Gastrocnemius medialis (tissue), 4 donors: ENCODE measurements around the gene NRM. TPM values are rescaled to one million over a fixed set of nuclear protein-coding genes. Genes with fewer than 3 reads are reported as not detected.
A peak's percentile ranks its signal among the peaks of the same experiment; 100 is the strongest.

ENCODE experiments used
- ATAC-seq, 2 donors: fragments of 150-250 bp; one replicate each; pipeline ENCODE4 v1.9.1; 2016
- DNase-seq, 2 donors: peaks; one replicate each; pipeline ENCODE4 v3.0.0-alpha.2; 2019
- H3K27ac ChIP-seq, 4 donors: fragments of 200-600 bp; sonication (generic); 1 replicate in 1 of 4; 2 replicates in 3 of 4; pipeline ENCODE4 v1.5.1; 2016 to 2018; ENCODE audit warnings: mild to moderate bottlenecking in 2 of 4, moderate library complexity in 1 of 4
- H3K27me3 ChIP-seq, 3 donors: fragments of 200-600 bp; sonication (generic) in 2 of 3; 1 replicate in 1 of 3; 2 replicates in 2 of 3; pipeline versions ENCODE4 v1.5.1 to v1.6.0; 2016 to 2019; ENCODE audit warnings: mild to moderate bottlenecking in 1 of 3, moderate library complexity in 1 of 3
- H3K36me3 ChIP-seq, 2 donors: fragments of 200-600 bp; sonication (generic) in 1 of 2; one replicate each; pipeline ENCODE4 v1.5.1; 2017 to 2018
- H3K4me1 ChIP-seq, 2 donors: fragments of 200-600 bp; sonication (generic) in 1 of 2; one replicate each; pipeline ENCODE4 v1.5.1; 2016 to 2017; ENCODE audit warnings: mild to moderate bottlenecking in 2 of 2
- H3K4me3 ChIP-seq, 4 donors: fragments of 200-600 bp; sonication (generic) in 3 of 4; 1 replicate in 1 of 4; 2 replicates in 3 of 4; pipeline ENCODE4 v1.5.1; 2016 to 2019; ENCODE audit warnings: mild to moderate bottlenecking in 2 of 4
- H3K9me3 ChIP-seq, 3 donors: fragments of 200-600 bp; sonication (generic) in 2 of 3; 1 replicate in 1 of 3; 2 replicates in 2 of 3; pipeline ENCODE4 v1.5.1; 2016 to 2019
- CTCF ChIP-seq, 5 experiments: fragments of 450-650 bp in 3 of 5; fragments of 200-600 bp in 2 of 5; sonication (generic) in 2 of 5; IDR thresholded peaks in 4 of 5; conservative IDR thresholded peaks in 1 of 5; 1 replicate in 4 of 5; 2 replicates in 1 of 5; pipeline ENCODE4 v1.5.1; 2016 to 2019; ENCODE audit warnings: antibody characterized with exemption in 5 of 5, mild to moderate bottlenecking in 3 of 5, moderate library complexity in 3 of 5
- POLR2A ChIP-seq, 2 donors: fragments of 450-650 bp; IDR thresholded peaks; one replicate each; pipeline ENCODE4 v1.6.1; 2017; ENCODE audit warnings: antibody characterized with exemption in 2 of 2, mild to moderate bottlenecking in 2 of 2, moderate library complexity in 2 of 2
- in situ Hi-C, 4 donors: fragments of 200-750 bp; cut with MboI; loops; one replicate each; pipeline versions ENCODE4 v1.15.0 to v1.8.0; 2017; ENCODE audit warnings: low sequenced_read_pairs in 4 of 4
- intact Hi-C: fragments of 100-400 bp; cut with DNase I; formaldehyde crosslinking; loops from one replicate; pipeline ENCODE4 v1.15.1; 2023; ENCODE audit warnings: low total_unique reads
- total RNA-seq, 4 donors: library from RNA; depleted of rRNA; stranded (reverse); fragments of >200 nt; gene quantifications; one replicate each; pipeline versions ENCODE4 v1.1.0 to v1.2.3, GENCODE V29; 2016

NRM gene
- total RNA-seq, 4 donors from 2014 or later = 0.32 to 2.0 (median 1.4) TPM

DNA sequence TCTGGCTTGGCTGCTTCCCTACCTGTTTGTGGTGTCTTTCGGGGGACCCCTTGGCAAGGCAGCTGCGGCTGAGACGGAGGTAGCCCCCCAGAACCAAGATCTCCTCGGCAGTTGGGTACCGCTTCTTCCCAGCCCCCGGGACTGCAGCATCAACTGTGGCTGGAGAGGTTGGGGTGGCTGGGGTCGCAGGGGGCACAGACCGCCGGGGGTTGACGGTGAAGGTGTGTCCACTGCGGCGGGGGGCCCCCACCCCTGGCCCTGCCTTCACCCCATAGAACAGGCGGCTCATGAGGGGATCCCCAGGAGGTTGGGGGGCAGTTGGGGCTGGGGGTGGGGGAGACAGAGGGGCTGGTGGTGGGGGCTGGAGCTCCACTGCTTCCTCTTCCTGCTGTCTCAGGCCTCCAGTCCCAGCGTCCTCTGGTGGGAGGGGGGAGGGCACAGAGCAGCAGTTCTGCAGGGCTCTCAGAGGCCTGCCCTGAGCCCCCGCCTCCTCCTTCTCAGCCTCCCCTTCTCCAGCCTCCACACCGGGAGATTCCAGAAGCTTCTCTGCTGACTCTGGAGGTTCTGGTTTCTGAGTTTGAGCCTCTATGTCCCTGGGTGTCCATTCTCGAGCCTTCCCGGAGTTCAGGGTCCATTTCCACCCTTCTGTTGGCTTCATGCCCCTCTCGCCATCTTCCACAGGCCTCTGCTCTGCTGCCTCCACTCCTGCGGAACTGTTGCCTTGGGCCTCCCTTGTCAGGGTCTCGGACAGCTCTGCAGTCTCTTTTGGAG, 6.2 kb downstream of the NRM start:
- ATAC-seq (no peak), DNase-seq (peak in 1 of 2 donors; percentile 44)
- intact Hi-C loops (loop anchor here (5.0 kb wide), 2 partner anchors 198 to 513 kb away; partner anchors contain the start of gene DDR1), in situ Hi-C loops (loop anchor here in 3 of 4 donors (5.0 to 10.0 kb wide), 2 partner anchors 38 to 140 kb away; partner anchors contain the start of gene TUBB (in 3 of the 3))
- peaks cover 35 to 36% of the 10 kb centered on the region in 2 donors for H3K4me1 ChIP-seq
- H3K9me3 ChIP-seq = no peaks in the 10 kb centered on the region
- H3K36me3 ChIP-seq = peaks cover 0 to 4% of the 10 kb centered on the region in 2 donors
- TF ChIP-seq POLR2A (IDR thresholded peaks at IDR 0.05) (no peak), CTCF (IDR thresholded peaks at IDR 0.05 in 4 of 5, conservative IDR thresholded peaks at IDR 0.05 in 1 of 5) (no peak)
- peak overlapping the region; percentile 67 to 97 (median 96) for H3K4me3 ChIP-seq
- H3K27me3 ChIP-seq = peaks cover 0 to 2% (median 0%) of the 10 kb centered on the region in 3 donors
- peak overlapping the region; percentile 93 to 99 (median 97) for H3K27ac ChIP-seq

GRCh38 chr6:30683980-30684338, 6.8 kb downstream of the NRM start:
- Histone ChIP-seq H3K4me1 (peaks cover 34 to 36% of the 10 kb centered on the region in 2 donors), H3K4me3 (peak overlapping the region; percentile 67 to 97 (median 96)), H3K9me3 (no peaks in the 10 kb centered on the region), H3K27ac (peak overlapping the region; percentile 93 to 99 (median 97)), H3K36me3 (peaks cover 0 to 4% of the 10 kb centered on the region in 2 donors), H3K27me3 (peaks cover 0 to 2% (median 0%) of the 10 kb centered on the region in 3 donors)
- no peak for DNase-seq
- in situ Hi-C loops (loop anchor here in 3 of 4 donors (5.0 to 10.0 kb wide), 2 partner anchors 38 to 141 kb away; partner anchors contain the start of gene TUBB (in 3 of the 3)), intact Hi-C loops (no loop called here)
- ATAC-seq = no peak
- TF ChIP-seq POLR2A (IDR thresholded peaks at IDR 0.05) (no peak), CTCF (IDR thresholded peaks at IDR 0.05 in 4 of 5, conservative IDR thresholded peaks at IDR 0.05 in 1 of 5) (no peak)

- no peak for TF ChIP-seq CTCF (IDR thresholded peaks at IDR 0.05 in 4 of 5, conservative IDR thresholded peaks at IDR 0.05 in 1 of 5)
- TF ChIP-seq POLR2A (IDR thresholded peaks at IDR 0.05) = no peak
- Histone ChIP-seq H3K9me3 (no peaks in the 10 kb centered on the region), H3K4me3 (peak overlapping the region; percentile 67 to 97 (median 96)), H3K36me3 (peaks cover 0 to 9% of the 10 kb centered on the region in 2 donors), H3K27ac (peak overlapping the region; percentile 93 to 99 (median 97)), H3K4me1 (peaks cover 28 to 30% of the 10 kb centered on the region in 2 donors), H3K27me3 (peaks cover 0 to 2% (median 0%) of the 10 kb centered on the region in 3 donors)
- intact Hi-C loops (no loop called here), in situ Hi-C loops (loop anchor here in 3 of 4 donors (5.0 to 10.0 kb wide), 2 partner anchors 39 to 141 kb away; partner anchors contain the start of gene TUBB (in 3 of the 3))
- ATAC-seq = no peak
- no peak for DNase-seq
These were observed 7.4 kb downstream of the NRM start for GRCh38 chr6:30683183-30683979.
